HG02571 (cell line): Measurements from ENCODE around the gene IRF2BPL.

Experiments used
- ATAC-seq: cut with Tn5 transposase; IDR thresholded peaks from one replicate; pipeline ENCODE4 v1.9.1; 2021; ENCODE audit warnings: mild to moderate bottlenecking, moderate library complexity; ENCODE audit not compliant: unreplicated experiment

IRF2BPL gene

DNA sequence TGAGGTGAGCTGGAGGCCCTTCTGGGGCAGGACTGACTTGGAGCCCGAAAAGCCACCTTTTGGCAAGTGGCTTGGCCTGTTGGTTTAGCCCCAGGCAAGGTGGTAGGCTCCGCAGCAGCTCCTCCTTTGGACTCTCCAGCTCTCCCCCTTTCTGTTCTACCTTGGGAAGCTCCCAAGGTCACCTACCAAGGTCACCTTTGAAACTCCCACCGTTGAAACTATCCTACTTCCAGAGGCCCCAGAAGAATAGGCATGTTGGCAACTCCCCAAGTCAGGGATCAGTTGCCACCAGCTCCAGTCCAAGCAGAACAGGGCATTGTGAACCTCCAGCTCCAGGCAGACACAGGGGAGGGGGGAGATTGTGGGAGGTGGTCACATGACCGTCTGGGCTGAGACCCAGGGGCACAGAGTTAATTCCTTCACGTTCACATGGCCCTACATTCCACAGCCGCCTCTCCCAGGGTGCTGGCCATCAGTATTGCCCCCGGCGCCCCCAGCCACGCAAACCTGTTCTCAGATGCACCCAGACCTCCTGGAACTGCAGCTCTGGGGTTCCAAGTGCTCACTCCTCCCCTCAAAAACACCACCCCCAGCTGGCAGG, 14.4 kb downstream of the IRF2BPL start:
- ATAC-seq: no peak

DNA sequence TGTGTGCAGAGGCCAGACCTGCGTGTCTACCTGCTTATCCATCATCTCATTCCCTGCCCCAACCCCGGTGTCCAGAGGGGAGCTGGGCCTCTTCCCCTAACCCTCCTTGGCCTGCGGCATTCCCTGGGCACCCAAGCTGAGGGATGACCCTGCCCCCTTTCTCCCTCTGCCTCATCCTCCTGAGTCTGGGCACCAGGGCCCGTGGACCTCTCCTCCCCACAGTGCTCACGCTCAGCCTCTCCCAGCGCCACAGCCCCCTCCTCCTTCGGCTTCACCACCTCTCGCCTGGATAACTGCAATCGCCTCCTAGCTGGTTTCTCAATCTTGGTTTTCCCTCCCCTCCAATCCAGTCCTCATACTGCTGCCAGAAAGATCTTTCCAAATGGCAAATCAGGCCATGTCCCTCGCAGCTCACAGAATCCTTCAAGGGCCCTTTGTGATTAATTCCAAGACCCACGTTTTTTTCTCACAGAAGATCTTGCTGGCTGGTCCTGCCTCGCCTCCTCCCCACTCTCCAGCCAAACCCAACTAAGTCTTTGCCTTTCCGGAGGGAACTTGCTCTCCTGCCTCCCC, 16.2 kb downstream of the IRF2BPL start:
- ATAC-seq: no peak

DNA sequence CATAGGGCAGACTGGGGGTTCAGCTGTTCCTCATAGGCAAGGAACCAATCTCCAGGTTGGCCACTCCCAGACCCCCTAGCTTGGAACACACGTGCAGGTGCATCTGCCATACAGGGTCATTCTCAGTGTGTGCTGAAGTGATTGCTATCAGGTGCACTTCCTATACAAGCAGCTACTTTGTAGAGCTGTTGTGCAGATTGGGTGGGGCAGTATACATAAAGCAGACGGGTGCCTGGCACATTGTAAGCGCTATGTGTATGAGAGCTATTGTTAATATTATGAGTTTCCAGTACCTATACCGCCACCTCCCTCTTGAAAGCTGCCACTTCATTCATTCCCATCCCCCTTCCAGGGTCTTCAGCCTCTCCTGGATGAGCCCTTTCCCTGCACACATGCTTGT, 17.3 kb downstream of the IRF2BPL start:
- ATAC-seq: no peak

DNA sequence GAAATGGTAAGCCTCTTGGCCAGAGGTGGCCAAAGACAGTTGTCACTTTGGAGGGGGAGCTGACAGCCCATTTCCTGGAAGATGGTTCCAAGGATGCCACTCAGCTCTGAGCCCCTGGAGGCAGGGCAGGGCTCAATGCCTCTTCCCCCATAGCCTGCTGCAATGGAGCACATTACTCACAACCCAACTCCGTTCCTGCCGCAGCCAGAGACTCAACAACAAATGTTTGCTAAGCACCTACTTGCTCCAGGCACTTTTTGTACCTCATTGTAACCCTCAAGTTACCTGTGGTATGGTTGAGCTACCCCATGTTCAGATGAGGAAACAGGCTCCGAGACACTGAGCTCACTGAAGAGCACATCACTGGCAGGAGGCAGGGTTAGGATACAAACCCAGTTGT, 19.5 kb downstream of the IRF2BPL start:
- ATAC-seq: no peak

DNA sequence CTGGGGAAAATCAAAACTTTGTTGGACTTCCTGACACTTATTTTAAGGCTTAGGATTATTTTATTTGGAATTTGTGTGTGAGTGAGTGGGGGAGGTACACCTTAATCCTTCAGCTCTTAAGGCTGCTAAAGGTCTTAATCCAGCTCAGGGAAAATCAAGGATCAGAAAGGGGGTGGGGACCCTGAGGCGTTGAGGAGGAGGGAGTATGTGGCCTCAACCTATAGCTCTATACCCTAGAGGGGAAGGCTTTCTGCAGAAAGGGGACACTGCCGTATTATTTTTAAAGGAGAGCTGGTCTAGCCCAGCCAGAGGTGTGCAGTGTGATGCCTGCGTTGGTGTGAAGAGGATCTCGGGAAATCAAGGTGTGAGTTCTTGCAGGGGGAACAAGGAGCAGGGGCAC, 20.0 kb downstream of the IRF2BPL start:
- ATAC-seq: no peak

DNA sequence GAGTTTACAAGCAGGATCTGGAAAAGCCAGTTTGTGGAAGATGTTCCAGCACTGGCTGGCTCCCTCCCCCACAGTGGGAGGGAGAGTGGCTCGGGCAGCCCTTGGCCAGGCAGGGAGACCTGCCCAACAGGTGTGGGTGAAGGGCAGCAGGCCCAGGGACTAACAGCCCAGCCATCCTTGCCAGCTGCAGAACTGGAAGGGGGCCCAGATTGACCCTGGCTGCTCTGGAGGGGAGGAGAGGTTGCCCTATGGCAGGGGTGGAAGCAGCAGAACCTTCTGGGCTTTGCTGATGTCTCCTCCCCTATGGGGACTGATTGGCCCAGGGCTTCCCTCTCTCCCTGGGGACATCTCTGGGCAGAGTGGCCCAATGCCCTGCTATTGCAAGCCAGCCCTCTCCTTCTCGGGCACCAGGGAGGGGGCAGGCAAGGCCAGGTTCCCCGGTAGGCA, 20.5 kb downstream of the IRF2BPL start:
- ATAC-seq: no peak

DNA sequence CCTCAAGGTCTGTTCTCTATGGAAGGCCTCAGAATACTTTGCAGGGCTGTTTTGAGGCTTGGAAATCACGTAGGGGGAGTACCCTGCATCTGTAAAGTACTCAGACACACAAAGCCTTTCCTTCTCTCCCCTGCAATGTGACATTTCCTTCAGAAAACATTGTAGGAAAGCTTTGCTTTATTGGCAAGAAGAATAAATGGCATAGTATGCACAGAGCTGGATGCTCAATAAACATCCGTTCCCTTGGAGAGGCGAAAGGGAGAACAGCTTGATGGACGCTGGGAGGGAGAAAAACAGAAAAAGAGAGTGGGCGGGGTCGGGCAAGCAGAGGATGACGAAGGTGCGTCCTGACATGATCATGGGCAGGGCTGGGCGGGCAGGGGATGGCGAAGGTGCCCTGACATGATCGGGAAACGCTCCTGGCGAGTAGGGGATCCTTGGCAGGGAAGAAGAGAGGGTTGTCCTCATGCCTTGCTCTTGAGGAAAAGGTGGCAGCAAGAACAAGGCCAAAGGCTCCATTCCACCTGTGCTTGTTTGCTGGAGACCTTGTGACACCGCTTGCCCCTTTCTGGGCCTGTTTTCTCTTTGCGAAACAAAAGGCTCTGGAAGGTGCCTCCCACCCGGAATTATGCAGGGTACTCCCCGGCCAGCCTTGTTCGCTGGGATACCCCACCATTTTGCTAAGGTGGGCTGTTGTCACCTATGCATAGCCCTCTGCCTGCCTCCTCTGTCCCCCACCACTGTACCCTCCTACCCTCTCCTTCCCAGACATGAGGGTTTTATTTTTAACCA, 21.1 kb downstream of the IRF2BPL start:
- ATAC-seq: no peak

DNA sequence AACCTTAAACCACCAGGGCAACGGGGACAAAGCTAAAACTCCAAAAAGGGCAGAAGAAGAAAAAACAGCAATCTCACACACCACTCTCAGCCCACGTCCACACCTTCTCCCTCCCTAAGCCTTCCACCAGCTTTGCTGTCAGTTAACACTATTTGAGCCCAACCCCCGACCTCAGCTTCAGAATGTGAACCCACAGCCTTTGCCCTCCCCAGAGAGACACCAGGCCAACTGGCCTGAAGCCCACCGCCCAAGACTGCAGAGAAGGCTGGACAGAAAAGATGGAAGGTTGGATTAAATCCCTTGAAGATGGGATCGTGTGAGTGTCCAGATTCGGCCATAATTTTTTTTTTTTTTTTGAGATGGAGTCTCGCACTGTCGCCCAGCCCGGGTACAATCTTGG, 22.4 kb downstream of the IRF2BPL start:
- ATAC-seq: no peak

DNA sequence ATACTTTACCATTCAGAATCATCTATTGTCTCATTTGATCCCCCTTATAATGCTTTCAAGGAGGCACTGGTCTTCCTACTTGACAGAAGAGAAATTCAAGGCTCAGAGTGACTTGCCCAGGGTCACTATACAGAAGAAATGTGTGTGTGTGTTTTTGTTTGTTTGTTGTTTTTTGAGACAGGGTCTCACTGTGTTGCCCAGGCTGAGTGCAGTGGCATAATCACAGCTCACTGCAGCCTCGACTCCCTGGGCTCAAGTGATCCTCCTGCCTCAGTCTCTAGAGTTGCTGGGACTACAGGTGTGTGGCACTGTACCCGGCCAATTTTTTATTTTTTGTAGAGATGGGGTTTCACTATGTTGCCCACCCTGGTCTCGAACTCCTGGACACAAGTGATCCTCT, 22.9 kb downstream of the IRF2BPL start:
- no peak for ATAC-seq

DNA sequence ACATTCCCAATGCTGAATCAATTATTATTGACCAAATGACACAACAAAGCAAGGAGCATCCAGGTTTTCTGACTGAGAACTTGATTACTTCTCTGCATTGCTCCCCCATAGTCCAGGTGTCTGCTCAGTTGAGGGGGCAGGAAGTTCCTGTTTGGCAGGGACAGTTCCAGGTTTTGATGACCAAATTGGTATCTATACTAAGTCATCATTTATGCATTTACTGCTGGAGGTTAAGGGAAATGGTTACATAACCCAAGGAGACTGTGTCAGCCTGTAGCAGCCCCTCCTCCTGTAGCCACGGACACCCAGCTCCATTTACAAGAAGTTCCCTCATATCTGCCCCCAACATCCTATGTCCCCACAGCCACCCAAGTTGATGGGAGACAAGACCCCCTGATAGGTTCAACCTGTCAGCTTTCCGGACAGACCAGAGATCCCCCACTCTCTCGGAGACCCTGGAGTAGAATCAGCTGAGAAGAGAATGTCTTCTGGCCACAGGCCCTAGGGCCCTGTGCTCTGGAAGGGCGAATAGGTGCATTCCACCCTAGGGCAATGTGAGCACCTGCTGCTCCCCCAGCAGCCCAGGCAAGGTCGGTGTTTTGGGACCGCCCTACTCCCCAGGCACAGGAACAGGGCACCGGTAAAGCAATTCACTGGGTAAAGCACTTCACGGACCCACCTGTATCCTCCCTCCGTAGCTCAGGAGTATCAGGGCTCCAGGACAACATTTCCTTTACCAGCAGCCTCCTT, 23.6 kb downstream of the IRF2BPL start:
- ATAC-seq: no peak

DNA sequence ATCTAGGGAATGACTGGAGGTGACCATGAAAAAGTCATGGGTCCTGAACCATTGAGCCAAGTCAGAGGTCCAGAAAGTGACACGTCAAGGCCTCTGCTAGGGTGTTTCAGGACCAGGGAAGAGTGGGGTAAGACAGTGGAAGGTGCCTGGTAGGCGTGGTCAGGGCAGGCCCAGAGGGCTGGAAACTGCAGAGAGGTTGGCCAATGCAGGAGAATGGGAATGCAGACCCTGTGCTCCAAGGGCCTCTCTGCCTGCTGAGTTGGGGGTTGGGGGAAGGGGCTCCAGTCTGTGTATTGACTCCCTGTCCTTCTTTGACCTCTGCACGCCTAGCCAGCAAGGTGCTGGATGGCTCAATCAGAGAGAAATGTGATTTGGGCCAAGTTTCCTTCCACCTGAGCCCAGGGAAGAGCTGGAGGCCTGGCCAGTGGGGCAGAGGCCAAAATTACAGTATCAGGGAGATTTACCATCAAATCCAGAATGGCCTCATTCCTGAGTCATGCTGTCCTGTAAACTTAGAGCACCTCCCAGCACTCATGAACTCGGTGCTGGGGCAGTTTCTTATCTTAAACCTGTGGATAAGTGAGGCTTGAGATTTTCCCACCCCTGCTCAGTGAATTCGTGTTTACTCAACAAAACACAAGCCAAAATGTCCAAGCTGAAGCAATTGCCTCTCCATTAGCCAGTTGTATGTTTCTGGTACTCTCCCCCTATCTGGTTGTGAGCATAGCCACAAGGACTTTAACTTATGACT, 24.4 kb downstream of the IRF2BPL start:
- no peak for ATAC-seq

DNA sequence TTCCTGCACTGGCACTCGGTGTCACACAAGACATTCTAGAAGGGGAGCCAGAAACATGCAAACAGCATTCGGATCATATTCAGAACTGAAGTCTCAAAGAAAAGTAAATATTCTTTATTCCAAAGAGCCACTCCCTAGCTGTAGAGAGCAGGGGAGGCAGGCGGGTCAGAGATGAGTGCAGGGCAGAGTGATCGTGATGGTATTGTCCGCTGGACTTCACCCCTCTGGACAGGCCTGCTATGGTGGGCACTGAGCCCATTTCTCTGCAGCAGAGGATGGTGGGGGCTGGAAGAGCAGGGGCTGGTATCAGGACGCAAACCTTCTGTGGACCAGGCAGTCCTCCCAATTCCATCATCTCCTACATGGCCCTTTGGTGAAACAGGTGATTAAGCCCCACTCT, 25.6 kb downstream of the IRF2BPL start:
- ATAC-seq: no peak

DNA sequence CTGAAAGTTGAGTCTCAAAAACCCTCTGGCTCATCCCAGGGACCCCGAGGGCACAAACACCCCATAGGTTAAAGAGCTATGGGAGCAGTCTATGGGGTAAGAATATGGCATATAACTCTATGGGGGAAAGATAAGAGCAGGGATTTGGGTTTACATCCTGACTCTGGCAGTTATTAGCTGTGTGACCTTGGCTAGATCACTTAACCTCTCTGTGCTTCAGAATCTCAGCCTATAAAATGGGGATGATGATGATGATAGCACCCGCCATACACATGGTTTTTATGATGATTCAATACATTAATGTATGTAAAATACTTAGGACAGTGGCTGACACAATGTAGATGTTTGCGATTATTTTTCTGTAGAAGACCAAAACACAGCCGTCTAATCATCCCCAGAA, 26.2 kb downstream of the IRF2BPL start:
- no peak for ATAC-seq

DNA sequence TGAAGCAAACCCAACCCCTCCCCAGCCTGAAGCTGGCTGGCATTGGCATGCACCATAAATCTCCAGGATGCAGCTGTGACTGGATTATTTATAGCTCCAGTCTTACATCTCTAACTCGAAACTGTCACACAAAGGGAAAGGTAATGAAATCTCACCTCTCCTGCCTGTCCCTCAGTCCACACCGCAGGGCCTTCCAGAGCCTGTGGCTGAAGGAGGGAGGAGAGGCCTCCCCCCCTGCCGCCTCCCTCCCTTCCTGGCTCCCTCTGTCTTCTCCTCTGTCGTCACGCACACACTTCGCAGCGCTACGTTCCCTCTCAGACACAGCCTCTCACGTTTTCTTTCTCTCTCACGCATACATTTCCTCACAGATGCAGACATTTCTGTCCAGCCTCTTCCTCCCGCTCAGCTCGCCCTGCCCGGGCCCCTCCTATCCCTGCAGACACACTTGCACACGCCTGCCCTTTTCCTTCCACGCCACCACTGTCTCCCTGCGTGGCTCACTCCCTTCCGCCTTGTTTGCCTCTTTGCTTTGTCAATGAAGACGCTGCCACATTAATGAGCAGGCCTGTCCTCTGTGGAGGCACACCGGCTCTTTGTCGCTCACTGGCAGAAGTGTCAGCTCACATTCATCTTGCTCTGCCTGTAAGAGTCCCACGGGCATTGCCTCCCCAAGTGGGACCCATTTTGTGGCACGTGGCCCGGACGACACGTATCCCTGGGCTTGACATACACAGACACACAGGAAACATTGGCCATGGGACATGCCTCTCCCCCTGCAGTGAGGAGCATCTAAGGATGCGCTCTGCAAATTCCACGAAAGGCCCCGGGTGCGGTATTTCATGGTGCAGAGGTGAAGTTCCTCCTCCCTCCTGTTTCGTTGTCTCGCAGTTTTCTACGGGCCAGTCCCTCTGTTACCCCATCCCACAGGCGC, 27.9 kb downstream of the IRF2BPL start:
- ATAC-seq: no peak

DNA sequence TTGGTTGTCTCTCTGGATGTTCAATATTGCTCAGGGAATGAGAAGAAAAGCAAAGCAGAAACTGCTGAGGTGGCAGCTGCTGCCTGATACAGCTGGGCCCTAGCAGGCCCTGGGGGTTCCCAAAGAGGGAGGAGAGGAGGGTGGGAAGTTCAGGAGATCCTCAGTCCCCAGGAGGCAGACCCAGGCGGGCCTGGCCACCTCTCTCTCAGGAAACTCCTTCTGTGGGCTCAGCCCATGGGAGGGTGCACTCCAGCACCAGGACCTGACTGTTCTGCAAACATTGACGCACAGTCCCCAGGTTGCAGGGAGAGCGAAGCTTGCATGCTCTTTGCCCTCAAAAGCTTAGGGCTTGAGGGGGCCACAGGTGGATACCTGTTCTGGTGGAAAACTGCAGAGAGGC, 29.6 kb downstream of the IRF2BPL start:
- no peak for ATAC-seq

DNA sequence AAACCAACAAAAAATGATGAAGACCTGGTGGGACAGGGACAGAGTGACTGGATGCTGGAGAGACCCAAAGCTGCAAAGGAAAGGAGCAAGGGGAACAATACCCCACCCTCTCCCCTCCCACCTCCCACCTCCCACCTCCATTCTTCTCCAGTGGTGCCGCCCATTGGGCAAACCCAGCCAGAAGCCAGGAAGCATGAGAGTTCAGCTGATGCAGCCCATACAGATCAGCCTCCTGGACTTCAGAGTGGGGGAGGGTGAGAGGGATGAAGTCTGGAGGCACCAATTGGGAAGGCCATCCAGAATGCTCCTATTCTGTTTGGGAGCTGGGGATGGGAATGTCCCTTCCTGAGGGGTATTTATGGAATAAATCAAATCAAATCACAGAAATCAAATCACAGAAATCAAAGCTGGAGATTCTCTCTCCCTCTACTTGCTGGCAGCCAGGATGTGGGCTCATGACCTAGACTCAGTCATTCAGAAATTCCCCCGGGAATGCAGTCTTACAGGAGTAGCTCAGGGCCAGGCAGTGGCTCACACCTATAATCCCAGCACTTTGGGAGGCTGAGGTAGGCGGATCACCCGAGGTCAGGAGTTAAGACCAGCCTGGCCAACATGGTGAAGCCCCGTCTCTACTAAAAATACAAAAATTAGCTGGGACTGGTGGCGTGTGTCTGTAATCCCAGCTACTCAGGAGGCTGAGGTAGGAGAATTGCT, 31.1 kb downstream of the IRF2BPL start:
- no peak for ATAC-seq

DNA sequence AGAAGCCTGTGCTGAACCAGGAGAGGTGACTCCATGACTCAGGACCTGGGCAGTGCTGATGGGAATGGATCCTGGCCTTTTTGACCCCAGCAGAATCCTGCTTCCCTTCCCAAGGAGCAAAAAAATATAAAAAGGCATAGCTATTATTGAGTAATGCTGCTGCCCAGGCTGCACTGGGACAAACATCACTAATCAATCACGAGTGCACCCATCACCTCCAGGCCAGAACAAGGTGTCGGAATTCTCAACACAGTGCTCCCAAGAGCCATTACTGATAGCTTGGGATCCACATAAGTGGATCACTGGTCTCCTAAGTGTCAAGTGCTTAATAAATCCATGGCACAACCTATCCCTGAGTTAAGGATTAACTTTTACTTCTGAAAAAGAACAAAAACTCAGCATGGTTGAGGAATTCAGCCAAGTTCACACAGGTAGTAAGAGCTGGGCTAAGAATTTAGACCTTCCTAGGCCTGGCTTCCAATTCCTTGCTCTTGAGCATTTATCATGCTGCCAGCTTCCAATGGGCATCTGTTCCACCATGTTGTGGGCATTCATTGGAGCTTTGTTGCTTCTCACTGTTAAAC, 31.9 kb downstream of the IRF2BPL start:
- ATAC-seq: no peak

DNA sequence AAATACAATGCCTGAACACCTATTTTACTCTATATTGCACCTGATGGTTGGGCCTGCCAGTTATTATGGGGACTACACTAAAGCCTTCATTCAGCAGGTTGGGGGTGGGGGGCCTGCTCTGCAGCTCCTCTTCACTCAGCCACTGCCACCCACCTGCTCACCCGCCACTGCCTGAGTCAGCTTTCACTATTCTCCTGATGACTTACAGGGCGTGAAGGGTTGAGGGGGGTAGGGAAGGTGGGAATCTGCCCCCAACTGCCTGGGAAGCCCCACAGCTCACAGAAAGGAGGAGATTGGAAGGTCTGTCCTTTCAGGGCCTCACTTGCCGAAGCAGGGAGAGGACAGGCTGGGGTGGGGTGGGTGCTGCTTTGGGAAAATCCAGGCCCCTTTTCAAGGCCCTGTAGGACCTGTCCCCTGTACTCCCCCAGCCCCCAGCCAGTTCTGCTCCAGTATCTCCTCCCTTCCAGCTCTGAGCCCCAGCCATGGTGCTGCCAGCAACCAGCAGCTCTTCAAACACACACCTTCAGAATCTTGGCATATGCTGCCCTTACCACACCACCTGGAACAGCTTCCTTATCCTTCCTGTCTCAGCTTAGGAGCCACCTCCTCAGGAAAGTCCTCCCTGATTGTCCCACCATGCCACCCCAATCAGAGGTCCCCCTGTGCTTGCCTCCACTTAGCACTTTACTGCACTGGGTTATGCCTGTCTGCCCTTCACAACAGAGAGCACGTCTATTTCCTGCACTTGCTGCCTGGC, 33.1 kb downstream of the IRF2BPL start:
- ATAC-seq: no peak
